ENCODE measurements around the gene ATP8B1.

ATP8B1 gene

GRCh38 chr18:57780318-57780705 lies 22.8 kb downstream of the ATP8B1 start:
- H3K4me1 Mint-ChIP-seq, result peaks cover 11% of the 10 kb centered on the region
- H3K36me3 Mint-ChIP-seq, result peaks cover 15% of the 10 kb centered on the region
- H3K27me3 Mint-ChIP-seq, result no peaks in the 10 kb centered on the region
- ATAC-seq (ENCODE audit: low read depth) (no peak), DNase-seq (ENCODE audit: low spot score in 2 of 2) (no peak)
- H3K27ac Mint-ChIP-seq, result peak overlapping the region; percentile 10
- no peaks in the 10 kb centered on the region for H3K9me3 Mint-ChIP-seq
- H3K4me3 Mint-ChIP-seq, result no peak overlapping the region

- Mint-ChIP-seq H3K4me1 (peaks cover 27% of the 10 kb centered on the region), H3K27ac (no peak overlapping the region), H3K27me3 (no peaks in the 10 kb centered on the region), H3K4me3 (no peak overlapping the region), H3K36me3 (peaks cover 9% of the 10 kb centered on the region), H3K9me3 (no peaks in the 10 kb centered on the region)
- DNase-seq (ENCODE audit: low spot score in 2 of 2) (no peak), ATAC-seq (ENCODE audit: low read depth) (no peak)
Observed at GRCh38 chr18:57776767-57777166, 26.3 kb downstream of the ATP8B1 start.

- H3K27ac Mint-ChIP-seq, result no peak overlapping the region
- no peaks in the 10 kb centered on the region for H3K9me3 Mint-ChIP-seq
- peaks cover 27% of the 10 kb centered on the region for H3K4me1 Mint-ChIP-seq
- DNase-seq (ENCODE audit: low spot score in 2 of 2) (no peak), ATAC-seq (ENCODE audit: low read depth) (no peak)
- H3K4me3 Mint-ChIP-seq, result no peak overlapping the region
- H3K36me3 Mint-ChIP-seq, result peaks cover 7% of the 10 kb centered on the region
- no peaks in the 10 kb centered on the region for H3K27me3 Mint-ChIP-seq
Observed at GRCh38 chr18:57776354-57776753, 26.8 kb downstream of the ATP8B1 start.

GRCh38 chr18:57775937-57776336 lies 27.2 kb downstream of the ATP8B1 start:
- peaks cover 27% of the 10 kb centered on the region for H3K4me1 Mint-ChIP-seq
- H3K4me3 Mint-ChIP-seq, result no peak overlapping the region
- peaks cover 7% of the 10 kb centered on the region for H3K36me3 Mint-ChIP-seq
- H3K9me3 Mint-ChIP-seq, result no peaks in the 10 kb centered on the region
- no peaks in the 10 kb centered on the region for H3K27me3 Mint-ChIP-seq
- H3K27ac Mint-ChIP-seq, result no peak overlapping the region
- ATAC-seq (ENCODE audit: low read depth), result no peak
- DNase-seq (ENCODE audit: low spot score in 2 of 2), result no peak

GRCh38 chr18:57772387-57772799 lies 30.7 kb downstream of the ATP8B1 start:
- Mint-ChIP-seq H3K4me3 (no peak overlapping the region), H3K27ac (no peak overlapping the region), H3K9me3 (no peaks in the 10 kb centered on the region), H3K27me3 (no peaks in the 10 kb centered on the region), H3K4me1 (peaks cover 16% of the 10 kb centered on the region), H3K36me3 (peaks cover 2% of the 10 kb centered on the region)
- ATAC-seq (ENCODE audit: low read depth), result no peak
- no peak for DNase-seq (ENCODE audit: low spot score in 2 of 2)

GRCh38 chr18:57771626-57772025 lies 31.5 kb downstream of the ATP8B1 start:
- DNase-seq (ENCODE audit: low spot score in 2 of 2) (no peak), ATAC-seq (ENCODE audit: low read depth) (no peak)
- Mint-ChIP-seq H3K9me3 (no peaks in the 10 kb centered on the region), H3K4me3 (no peak overlapping the region), H3K36me3 (peaks cover 6% of the 10 kb centered on the region), H3K27ac (no peak overlapping the region), H3K27me3 (no peaks in the 10 kb centered on the region), H3K4me1 (peaks cover 16% of the 10 kb centered on the region)

- H3K27ac Mint-ChIP-seq, result no peak overlapping the region
- H3K36me3 Mint-ChIP-seq, result peaks cover 6% of the 10 kb centered on the region
- no peak overlapping the region for H3K4me3 Mint-ChIP-seq
- H3K9me3 Mint-ChIP-seq, result no peaks in the 10 kb centered on the region
- DNase-seq (ENCODE audit: low spot score in 2 of 2), result no peak
- peaks cover 16% of the 10 kb centered on the region for H3K4me1 Mint-ChIP-seq
- H3K27me3 Mint-ChIP-seq, result no peaks in the 10 kb centered on the region
- no peak for ATAC-seq (ENCODE audit: low read depth)
Observed at GRCh38 chr18:57771193-57771592, 31.9 kb downstream of the ATP8B1 start.

- Mint-ChIP-seq H3K4me3 (no peak overlapping the region), H3K36me3 (peaks cover 9% of the 10 kb centered on the region), H3K4me1 (peaks cover 8% of the 10 kb centered on the region), H3K9me3 (no peaks in the 10 kb centered on the region), H3K27ac (no peak overlapping the region), H3K27me3 (no peaks in the 10 kb centered on the region)
- ATAC-seq (ENCODE audit: low read depth) (no peak), DNase-seq (ENCODE audit: low spot score in 2 of 2) (no peak)
Observed at GRCh38 chr18:57768537-57769326, 34.4 kb downstream of the ATP8B1 start.

GRCh38 chr18:57767259-57768050 lies 35.7 kb downstream of the ATP8B1 start:
- no peaks in the 10 kb centered on the region for H3K9me3 Mint-ChIP-seq
- no peak overlapping the region for H3K27ac Mint-ChIP-seq
- peaks cover 8% of the 10 kb centered on the region for H3K4me1 Mint-ChIP-seq
- H3K27me3 Mint-ChIP-seq, result no peaks in the 10 kb centered on the region
- H3K4me3 Mint-ChIP-seq, result no peak overlapping the region
- ATAC-seq (ENCODE audit: low read depth) (no peak), DNase-seq (ENCODE audit: low spot score in 2 of 2) (no peak)
- peaks cover 12% of the 10 kb centered on the region for H3K36me3 Mint-ChIP-seq

- Mint-ChIP-seq H3K27ac (no peak overlapping the region), H3K36me3 (peaks cover 12% of the 10 kb centered on the region), H3K4me3 (no peak overlapping the region), H3K9me3 (no peaks in the 10 kb centered on the region), H3K27me3 (no peaks in the 10 kb centered on the region), H3K4me1 (peaks cover 6% of the 10 kb centered on the region)
- no peak for ATAC-seq (ENCODE audit: low read depth)
- no peak for DNase-seq (ENCODE audit: low spot score in 2 of 2)
Observed at GRCh38 chr18:57764995-57765394, 38.1 kb downstream of the ATP8B1 start.

- no peak overlapping the region for H3K27ac Mint-ChIP-seq
Observed at GRCh38 chr18:57764087-57764486, 39.0 kb downstream of the ATP8B1 start.

GRCh38 chr18:57762686-57763085 lies 40.4 kb downstream of the ATP8B1 start:
- Mint-ChIP-seq H3K27me3 (no peaks in the 10 kb centered on the region), H3K4me1 (peaks cover 8% of the 10 kb centered on the region)

More at GRCh38 chr18:57764087-57764486, 39.0 kb downstream of the ATP8B1 start:
- peaks cover 12% of the 10 kb centered on the region for H3K36me3 Mint-ChIP-seq
- no peaks in the 10 kb centered on the region for H3K27me3 Mint-ChIP-seq
- no peak for DNase-seq (ENCODE audit: low spot score in 2 of 2)
- peaks cover 8% of the 10 kb centered on the region for H3K4me1 Mint-ChIP-seq
- H3K9me3 Mint-ChIP-seq, result no peaks in the 10 kb centered on the region
- no peak overlapping the region for H3K4me3 Mint-ChIP-seq
- ATAC-seq (ENCODE audit: low read depth), result no peak

GRCh38 chr18:57759650-57760049 lies 43.5 kb downstream of the ATP8B1 start:
- Mint-ChIP-seq H3K27ac (no peak overlapping the region), H3K36me3 (peaks cover 9% of the 10 kb centered on the region), H3K4me1 (peaks cover 10% of the 10 kb centered on the region), H3K4me3 (no peak overlapping the region), H3K9me3 (no peaks in the 10 kb centered on the region), H3K27me3 (no peaks in the 10 kb centered on the region)
- DNase-seq (ENCODE audit: low spot score in 2 of 2) (no peak), ATAC-seq (ENCODE audit: low read depth) (no peak)

More at GRCh38 chr18:57762686-57763085, 40.4 kb downstream of the ATP8B1 start:
- Mint-ChIP-seq H3K36me3 (peaks cover 12% of the 10 kb centered on the region), H3K4me3 (no peak overlapping the region), H3K9me3 (no peaks in the 10 kb centered on the region), H3K27ac (no peak overlapping the region)
- ATAC-seq (ENCODE audit: low read depth), result no peak
- DNase-seq (ENCODE audit: low spot score in 2 of 2), result no peak

- Mint-ChIP-seq H3K4me3 (no peak overlapping the region), H3K9me3 (no peaks in the 10 kb centered on the region), H3K4me1 (peaks cover 12% of the 10 kb centered on the region), H3K27ac (no peak overlapping the region), H3K36me3 (peaks cover 2% of the 10 kb centered on the region), H3K27me3 (no peaks in the 10 kb centered on the region)
- ATAC-seq (ENCODE audit: low read depth), result no peak
- no peak for DNase-seq (ENCODE audit: low spot score in 2 of 2)
Observed at GRCh38 chr18:57755473-57756067, 47.5 kb downstream of the ATP8B1 start.
